Measurements from ENCODE around the gene AMACR.

The AMACR gene

GRCh38 chr5:34005211-34005610 is 2.6 kb downstream of the AMACR start:
- no peak for DNase-seq

- DNase-seq: no peak
Measured at GRCh38 chr5:34003941-34004340, 3.9 kb downstream of the AMACR start.

- DNase-seq: no peak
Measured at GRCh38 chr5:34002629-34003328, 5.1 kb downstream of the AMACR start.

GRCh38 chr5:34001241-34001841 is 6.5 kb downstream of the AMACR start:
- no peak for DNase-seq

- no peak for DNase-seq
Measured at GRCh38 chr5:33999978-34000377, 7.9 kb downstream of the AMACR start.

- DNase-seq: no peak
Measured at GRCh38 chr5:33997331-33997983, 10.4 kb downstream of the AMACR start.

- no peak for DNase-seq
Measured at GRCh38 chr5:33995865-33996264, 12.0 kb downstream of the AMACR start.

GRCh38 chr5:33994845-33995244 is 13.0 kb downstream of the AMACR start:
- DNase-seq: no peak

GRCh38 chr5:33992864-33993263 is 15.0 kb downstream of the AMACR start:
- DNase-seq: no peak

GRCh38 chr5:33985447-33985846 is 22.4 kb downstream of the AMACR start:
- DNase-seq: no peak

GRCh38 chr5:33984671-33985124 is 23.2 kb downstream of the AMACR start, which contains the start of gene SLC45A2:
SLC45A2 (minus strand) TSS chr5:33984693; CDS start chr5:33984583, 110 bp downstream.
- no peak for DNase-seq

- no peak for DNase-seq
Measured at GRCh38 chr5:33984178-33984577, 23.7 kb downstream of the AMACR start.

GRCh38 chr5:33981408-33982162 is 26.3 kb downstream of the AMACR start:
- no peak for DNase-seq

- no peak for DNase-seq
Measured at GRCh38 chr5:33980030-33980429, 27.8 kb downstream of the AMACR start.

GRCh38 chr5:33978306-33978705 is 29.5 kb downstream of the AMACR start:
- no peak for DNase-seq

- no peak for DNase-seq
Measured at GRCh38 chr5:33976307-33976706, 31.5 kb downstream of the AMACR start.

GRCh38 chr5:33975852-33976251 is 32.0 kb downstream of the AMACR start:
- DNase-seq: no peak

- no peak for DNase-seq
Measured at GRCh38 chr5:33973271-33973670, 34.6 kb downstream of the AMACR start.

- DNase-seq: no peak
Measured at GRCh38 chr5:33969572-33970452, 38.0 kb downstream of the AMACR start.

GRCh38 chr5:33968211-33969005 is 39.4 kb downstream of the AMACR start:
- no peak for DNase-seq

GRCh38 chr5:33966805-33967204 is 41.0 kb downstream of the AMACR start:
- DNase-seq: no peak

Data from cortex of kidney (tissue), 1 donor.